GM12865 (cell line): ENCODE data around the gene NCAM1.

Source experiments
- DNase-seq: peaks from one replicate; pipeline ENCODE4 v3.0.0; 2010; ENCODE audit warnings: low read depth
- H3K4me3 ChIP-seq: 2 replicates; pipeline ENCODE4 v1.5.1; 2011; ENCODE audit warnings: mild to moderate bottlenecking, low read depth, low read length, control low read depth
- CTCF ChIP-seq: IDR thresholded peaks from 2 replicates; pipeline ENCODE4 v1.5.1; 2011; ENCODE audit warnings: low read length, control low read depth, low read depth, inconsistent platforms; ENCODE audit not compliant: insufficient read depth; ENCODE audit errors: missing control alignments

NCAM1 gene

GRCh38 chr11:113090716-113091480 is 129.7 kb downstream of the NCAM1 start:
- H3K4me3 ChIP-seq, result no peak overlapping the region
- no peak for TF ChIP-seq CTCF
- no peak for DNase-seq

GRCh38 chr11:113091481-113091780 is 130.2 kb downstream of the NCAM1 start:
- no peak overlapping the region for H3K4me3 ChIP-seq
- no peak for TF ChIP-seq CTCF
- DNase-seq, result no peak

- no peak for DNase-seq
- no peak overlapping the region for H3K4me3 ChIP-seq
- TF ChIP-seq CTCF, result no peak
These were observed 135.4 kb downstream of the NCAM1 start for GRCh38 chr11:113096648-113097047.

GRCh38 chr11:113103932-113104690 is 142.9 kb downstream of the NCAM1 start:
- no peak for DNase-seq
- TF ChIP-seq CTCF, result no peak
- no peak overlapping the region for H3K4me3 ChIP-seq

- no peak for DNase-seq
- no peak overlapping the region for H3K4me3 ChIP-seq
- TF ChIP-seq CTCF, result no peak
These were observed 143.6 kb downstream of the NCAM1 start for GRCh38 chr11:113104691-113105251.

- no peak overlapping the region for H3K4me3 ChIP-seq
- no peak for TF ChIP-seq CTCF
- DNase-seq, result no peak
These were observed 144.4 kb downstream of the NCAM1 start for GRCh38 chr11:113105592-113105991.
